Measurements from ENCODE around the gene PCNX2.

DNA sequence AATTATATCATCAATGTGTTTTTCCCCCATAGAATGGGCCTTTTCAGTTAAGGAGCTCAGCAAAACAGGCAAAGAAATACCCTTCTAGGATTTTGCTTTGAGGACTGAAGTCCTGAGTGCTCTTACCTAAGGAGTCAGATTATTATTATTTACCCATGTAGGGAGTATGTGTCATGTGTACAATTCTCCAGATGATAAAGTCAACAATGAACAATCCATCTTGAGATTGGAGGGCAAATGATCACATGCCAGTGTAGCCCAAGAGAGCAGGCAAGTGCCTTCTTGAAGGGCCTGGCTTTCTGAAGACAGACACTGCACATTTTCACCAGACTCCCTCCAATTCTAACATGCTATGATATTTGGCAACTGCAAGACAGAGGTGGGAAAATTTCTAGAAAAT is 159.7 kb downstream of the PCNX2 start:
- TF ChIP-seq ZNF274 (IDR thresholded peaks at IDR 0.05; ENCODE audit: low read depth, low read length) (no peak), YY1 (IDR thresholded peaks at IDR 0.05; ENCODE audit: insufficient read depth, insufficient read length) (no peak)
